HepG2 (cell line): ENCODE data around the gene SHBG. TPM values are rescaled to one million over a fixed set of nuclear protein-coding genes. Genes with fewer than 3 reads are reported as not detected.

Experiments used
- DMAP1 ChIP-seq: IDR thresholded peaks from 2 replicates; pipeline ENCODE4 v1.6.1; 2016
- EHMT2 ChIP-seq: fragments of 200-600 bp; sonication (generic); IDR thresholded peaks from 2 replicates; pipeline ENCODE4 v1.7.0; 2017; ENCODE audit warnings: antibody characterized with exemption, low read depth, low read length, borderline replicate concordance
- HMG20B ChIP-seq: conservative IDR thresholded peaks from 2 replicates; pipeline ENCODE4 v1.6.1; 2016; ENCODE audit warnings: missing genetic modification reagents, missing compliant biosample characterization
- JUND ChIP-seq: sonication (generic); formaldehyde crosslinking; IDR thresholded peaks from 2 replicates; pipeline ENCODE4 v1.8.0; 2022; ENCODE audit warnings: mild to moderate bottlenecking, missing genetic modification reagents
- NFKB2 ChIP-seq: sonication (generic); formaldehyde crosslinking; IDR thresholded peaks from 2 replicates; pipeline ENCODE4 v1.4.0; 2020; ENCODE audit warnings: missing genetic modification reagents, borderline replicate concordance
- NR2F2 ChIP-seq: IDR thresholded peaks from 2 replicates; pipeline ENCODE4 v1.6.1; 2012; ENCODE audit warnings: low read depth, inconsistent platforms, borderline replicate concordance
- SALL1 ChIP-seq: sonication (generic); formaldehyde crosslinking; IDR thresholded peaks from 2 replicates; pipeline ENCODE4 v1.8.0; 2022; ENCODE audit warnings: mild to moderate bottlenecking, missing genetic modification reagents
- ZFYVE20 ChIP-seq: sonication (generic); formaldehyde crosslinking; IDR thresholded peaks from 2 replicates; pipeline ENCODE4 v1.8.0; 2023; ENCODE audit warnings: low read depth, mild to moderate bottlenecking, moderate library complexity, missing genetic modification reagents, borderline replicate concordance
- ZNF30 ChIP-seq: sonication (generic); formaldehyde crosslinking; IDR thresholded peaks from 2 replicates; pipeline ENCODE4 v1.5.0; 2020; ENCODE audit warnings: mild to moderate bottlenecking, missing genetic modification reagents
- ZNF382 ChIP-seq: sonication (generic); formaldehyde crosslinking; IDR thresholded peaks from 2 replicates; pipeline ENCODE4 v1.5.0; 2020; ENCODE audit warnings: missing genetic modification reagents, mild to moderate bottlenecking, borderline replicate concordance
- ZSCAN30 ChIP-seq: sonication (generic); formaldehyde crosslinking; IDR thresholded peaks from 2 replicates; pipeline ENCODE4 v1.5.0; 2020; ENCODE audit warnings: mild to moderate bottlenecking, missing genetic modification reagents
- polyA plus RNA-seq, 8 experiments: library from polyadenylated mRNA; depleted of rRNA in 3 of 8; stranded (reverse) in 7 of 8; unstranded in 1 of 8; fragments of >200 nt; fragmentation: Illumina TruSeq in 4 of 8; extraction: Trizol in 4 of 8; gene quantifications; 2 replicates each; pipeline versions ENCODE4 v1.2.1 to v1.2.3, GENCODE V29; 2011 to 2016; ENCODE audit warnings: low read depth in 4 of 8, missing spikeins in 1 of 8, mixed read lengths in 1 of 8; ENCODE audit not compliant: insufficient read depth in 1 of 8
- total RNA-seq, 5 experiments: library from RNA; depleted of rRNA; stranded (reverse); fragments of >200 nt; fragmentation: Illumina TruSeq; extraction: Trizol; gene quantifications; 2 replicates each; pipeline ENCODE4 v1.2.3, GENCODE V29; 2016; ENCODE audit warnings: low read depth in 1 of 5
- TF ChIP-seq, protein P1 (sequence below): IDR thresholded peaks from 2 replicates; pipeline ENCODE4 v1.6.1; 2016; ENCODE audit warnings: low read depth, control low read depth
- TF ChIP-seq, protein P2 (sequence below): IDR thresholded peaks from 2 replicates; pipeline ENCODE4 v1.4.0; 2020; ENCODE audit warnings: mild to moderate bottlenecking, missing genetic modification reagents
- TF ChIP-seq, protein P3 (sequence below): sonication (generic); formaldehyde crosslinking; IDR thresholded peaks from 2 replicates; pipeline ENCODE4 v1.5.1; 2020; ENCODE audit warnings: mild to moderate bottlenecking, missing genetic modification reagents
- TF ChIP-seq, protein P4 (sequence below): sonication (generic); formaldehyde crosslinking; IDR thresholded peaks from 2 replicates; pipeline ENCODE4 v1.8.1; 2023; ENCODE audit warnings: mild to moderate bottlenecking, missing genetic modification reagents, borderline replicate concordance

The SHBG gene
- total and polyA plus RNA-seq, 2 of the 13 experiments (the other 11 are each of a cell fraction or from before 2014, with no cell fraction given) = 4.0 to 6.1 TPM

DNA sequence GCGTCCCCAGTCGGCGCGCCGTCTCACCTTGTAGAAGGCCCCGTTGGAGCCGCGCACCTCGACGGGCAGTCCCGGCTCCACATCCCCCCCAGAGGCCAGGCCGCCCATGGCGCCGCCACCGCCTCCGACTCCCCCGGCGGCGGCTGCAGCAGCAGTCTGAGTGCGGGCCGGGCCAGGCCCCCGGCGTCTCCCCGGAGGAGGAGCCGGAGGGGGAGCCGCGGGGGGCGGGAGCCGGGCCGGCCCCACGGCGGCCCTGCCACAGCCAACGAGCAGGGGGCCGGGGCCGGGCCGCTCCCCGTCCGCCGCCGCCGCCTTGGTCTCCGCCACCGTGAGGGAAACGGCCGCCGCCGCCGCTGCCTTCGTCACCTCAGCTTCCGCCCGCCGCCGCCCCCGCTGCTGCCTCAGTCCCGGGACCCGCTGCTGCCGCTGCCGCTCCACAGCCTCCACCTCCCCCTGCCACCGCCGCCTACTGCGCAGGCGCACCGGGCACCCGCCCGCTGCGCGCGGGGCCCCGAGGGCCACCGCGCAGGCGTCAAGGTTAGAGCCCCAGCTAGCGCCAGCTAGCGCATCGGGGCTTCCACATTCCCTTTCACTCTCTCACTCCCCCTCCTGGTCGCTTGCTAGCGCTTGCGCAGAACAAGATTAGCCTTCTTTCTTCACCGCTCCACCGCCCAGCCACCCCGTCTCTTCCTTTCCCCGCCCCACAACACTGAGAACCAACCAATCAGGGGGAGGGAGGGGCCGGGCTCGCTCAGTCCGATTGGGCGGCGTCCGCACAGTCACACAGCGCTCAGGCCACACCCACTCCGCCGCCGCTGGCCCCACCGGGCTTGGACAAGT is 15.3 kb upstream of the SHBG start, which contains the start of gene FXR2 (continued):
- TF ChIP-seq, protein P1, sequence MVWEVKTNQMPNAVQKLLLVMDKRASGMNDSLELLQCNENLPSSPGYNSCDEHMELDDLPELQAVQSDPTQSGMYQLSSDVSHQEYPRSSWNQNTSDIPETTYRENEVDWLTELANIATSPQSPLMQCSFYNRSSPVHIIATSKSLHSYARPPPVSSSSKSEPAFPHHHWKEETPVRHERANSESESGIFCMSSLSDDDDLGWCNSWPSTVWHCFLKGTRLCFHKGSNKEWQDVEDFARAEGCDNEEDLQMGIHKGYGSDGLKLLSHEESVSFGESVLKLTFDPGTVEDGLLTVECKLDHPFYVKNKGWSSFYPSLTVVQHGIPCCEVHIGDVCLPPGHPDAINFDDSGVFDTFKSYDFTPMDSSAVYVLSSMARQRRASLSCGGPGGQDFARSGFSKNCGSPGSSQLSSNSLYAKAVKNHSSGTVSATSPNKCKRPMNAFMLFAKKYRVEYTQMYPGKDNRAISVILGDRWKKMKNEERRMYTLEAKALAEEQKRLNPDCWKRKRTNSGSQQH (CRISPR knock-in tag) = no peak; the same call in none of the 2 replicates
- no peak for TF ChIP-seq JUND (CRISPR knock-in tag)
- no peak for TF ChIP-seq EHMT2
- peak; percentile 11; the same call in 1 of the 2 replicates for TF ChIP-seq SALL1 (CRISPR knock-in tag)
- no peak for TF ChIP-seq ZSCAN30 (CRISPR knock-in tag)
- TF ChIP-seq HMG20B = no peak
- TF ChIP-seq, protein P2, sequence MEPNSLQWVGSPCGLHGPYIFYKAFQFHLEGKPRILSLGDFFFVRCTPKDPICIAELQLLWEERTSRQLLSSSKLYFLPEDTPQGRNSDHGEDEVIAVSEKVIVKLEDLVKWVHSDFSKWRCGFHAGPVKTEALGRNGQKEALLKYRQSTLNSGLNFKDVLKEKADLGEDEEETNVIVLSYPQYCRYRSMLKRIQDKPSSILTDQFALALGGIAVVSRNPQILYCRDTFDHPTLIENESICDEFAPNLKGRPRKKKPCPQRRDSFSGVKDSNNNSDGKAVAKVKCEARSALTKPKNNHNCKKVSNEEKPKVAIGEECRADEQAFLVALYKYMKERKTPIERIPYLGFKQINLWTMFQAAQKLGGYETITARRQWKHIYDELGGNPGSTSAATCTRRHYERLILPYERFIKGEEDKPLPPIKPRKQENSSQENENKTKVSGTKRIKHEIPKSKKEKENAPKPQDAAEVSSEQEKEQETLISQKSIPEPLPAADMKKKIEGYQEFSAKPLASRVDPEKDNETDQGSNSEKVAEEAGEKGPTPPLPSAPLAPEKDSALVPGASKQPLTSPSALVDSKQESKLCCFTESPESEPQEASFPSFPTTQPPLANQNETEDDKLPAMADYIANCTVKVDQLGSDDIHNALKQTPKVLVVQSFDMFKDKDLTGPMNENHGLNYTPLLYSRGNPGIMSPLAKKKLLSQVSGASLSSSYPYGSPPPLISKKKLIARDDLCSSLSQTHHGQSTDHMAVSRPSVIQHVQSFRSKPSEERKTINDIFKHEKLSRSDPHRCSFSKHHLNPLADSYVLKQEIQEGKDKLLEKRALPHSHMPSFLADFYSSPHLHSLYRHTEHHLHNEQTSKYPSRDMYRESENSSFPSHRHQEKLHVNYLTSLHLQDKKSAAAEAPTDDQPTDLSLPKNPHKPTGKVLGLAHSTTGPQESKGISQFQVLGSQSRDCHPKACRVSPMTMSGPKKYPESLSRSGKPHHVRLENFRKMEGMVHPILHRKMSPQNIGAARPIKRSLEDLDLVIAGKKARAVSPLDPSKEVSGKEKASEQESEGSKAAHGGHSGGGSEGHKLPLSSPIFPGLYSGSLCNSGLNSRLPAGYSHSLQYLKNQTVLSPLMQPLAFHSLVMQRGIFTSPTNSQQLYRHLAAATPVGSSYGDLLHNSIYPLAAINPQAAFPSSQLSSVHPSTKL = no peak
- TF ChIP-seq NR2F2 = no peak; the same call in 1 of the 2 replicates
- no peak for TF ChIP-seq ZNF30 (CRISPR knock-in tag)
- peak; percentile 24; the same call in 1 of the 2 replicates for TF ChIP-seq NFKB2
- TF ChIP-seq DMAP1 (CRISPR knock-in tag) = no peak
- TF ChIP-seq, protein P3, sequence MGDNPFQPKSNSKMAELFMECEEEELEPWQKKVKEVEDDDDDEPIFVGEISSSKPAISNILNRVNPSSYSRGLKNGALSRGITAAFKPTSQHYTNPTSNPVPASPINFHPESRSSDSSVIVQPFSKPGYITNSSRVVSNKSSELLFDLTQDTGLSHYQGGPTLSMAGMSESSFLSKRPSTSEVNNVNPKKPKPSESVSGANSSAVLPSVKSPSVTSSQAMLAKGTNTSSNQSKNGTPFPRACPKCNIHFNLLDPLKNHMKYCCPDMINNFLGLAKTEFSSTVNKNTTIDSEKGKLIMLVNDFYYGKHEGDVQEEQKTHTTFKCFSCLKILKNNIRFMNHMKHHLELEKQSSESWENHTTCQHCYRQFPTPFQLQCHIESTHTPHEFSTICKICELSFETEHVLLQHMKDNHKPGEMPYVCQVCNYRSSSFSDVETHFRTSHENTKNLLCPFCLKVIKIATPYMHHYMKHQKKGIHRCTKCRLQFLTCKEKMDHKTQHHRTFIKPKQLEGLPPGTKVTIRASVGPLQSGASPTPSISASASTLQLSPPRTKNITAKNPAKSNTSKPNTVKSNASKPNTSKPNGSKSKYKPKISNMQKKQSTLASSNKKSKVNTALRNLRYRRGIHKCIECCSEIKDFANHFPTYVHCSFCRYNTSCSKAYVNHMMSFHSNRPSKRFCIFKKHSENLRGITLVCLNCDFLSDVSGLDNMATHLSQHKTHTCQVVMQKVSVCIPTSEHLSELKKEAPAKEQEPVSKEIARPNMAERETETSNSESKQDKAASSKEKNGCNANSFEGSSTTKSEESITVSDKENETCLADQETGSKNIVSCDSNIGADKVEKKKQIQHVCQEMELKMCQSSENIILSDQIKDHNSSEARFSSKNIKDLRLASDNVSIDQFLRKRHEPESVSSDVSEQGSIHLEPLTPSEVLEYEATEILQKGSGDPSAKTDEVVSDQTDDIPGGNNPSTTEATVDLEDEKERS (CRISPR knock-in tag) = no peak
- TF ChIP-seq ZNF382 = no peak
- TF ChIP-seq, protein P4, sequence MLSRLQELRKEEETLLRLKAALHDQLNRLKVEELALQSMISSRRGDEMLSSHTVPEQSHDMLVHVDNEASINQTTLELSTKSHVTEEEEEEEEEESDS = no peak
- TF ChIP-seq ZFYVE20 = no peak
